GM21528 (cell line): ENCODE measurements around the gene ZFP36L2.
A peak's percentile ranks its signal among the peaks of the same experiment; 100 is the strongest.

Source experiments
- ATAC-seq: cut with Tn5 transposase; IDR thresholded peaks from one replicate; pipeline ENCODE4 v1.9.1; 2021; ENCODE audit warnings: mild to moderate bottlenecking, moderate library complexity; ENCODE audit not compliant: unreplicated experiment, low FRiP score

The ZFP36L2 gene

GRCh38 chr2:43226558-43226954 lies at the start of gene ZFP36L2:
ZFP36L2 (minus strand) TSS chr2:43226606; CDS start chr2:43226315, 291 bp downstream.
- ATAC-seq, result peak; percentile 51

GRCh38 chr2:43274721-43275120 lies 48.3 kb upstream of the ZFP36L2 start:
- no peak for ATAC-seq

- no peak for ATAC-seq
Measured at GRCh38 chr2:43274055-43274454, 47.6 kb upstream of the ZFP36L2 start.

- ATAC-seq, result no peak
Measured at GRCh38 chr2:43273529-43273928, 47.1 kb upstream of the ZFP36L2 start.

GRCh38 chr2:43270930-43271615 lies 44.7 kb upstream of the ZFP36L2 start:
- no peak for ATAC-seq

- ATAC-seq, result no peak
Measured at GRCh38 chr2:43270461-43270860, 44.1 kb upstream of the ZFP36L2 start.

- no peak for ATAC-seq
Measured at GRCh38 chr2:43269706-43270105, 43.3 kb upstream of the ZFP36L2 start.

- ATAC-seq, result no peak
Measured at GRCh38 chr2:43269074-43269572, 42.7 kb upstream of the ZFP36L2 start.

GRCh38 chr2:43268066-43268953 lies 41.9 kb upstream of the ZFP36L2 start:
- no peak for ATAC-seq

- no peak for ATAC-seq
Measured at GRCh38 chr2:43267381-43267780, 41.0 kb upstream of the ZFP36L2 start.

- no peak for ATAC-seq
Measured at GRCh38 chr2:43266711-43267111, 40.3 kb upstream of the ZFP36L2 start.

GRCh38 chr2:43265421-43265820 lies 39.0 kb upstream of the ZFP36L2 start:
- ATAC-seq, result no peak

- ATAC-seq, result no peak
Measured at GRCh38 chr2:43265001-43265400, 38.6 kb upstream of the ZFP36L2 start.

GRCh38 chr2:43262951-43263350 lies 36.5 kb upstream of the ZFP36L2 start:
- ATAC-seq, result no peak

- no peak for ATAC-seq
Measured at GRCh38 chr2:43262239-43262638, 35.8 kb upstream of the ZFP36L2 start.

GRCh38 chr2:43259512-43259911 lies 33.1 kb upstream of the ZFP36L2 start:
- no peak for ATAC-seq

GRCh38 chr2:43258547-43259156 lies 32.2 kb upstream of the ZFP36L2 start:
- no peak for ATAC-seq

- ATAC-seq, result no peak
Measured at GRCh38 chr2:43255296-43255910, 29.0 kb upstream of the ZFP36L2 start.

GRCh38 chr2:43254331-43254730 lies 27.9 kb upstream of the ZFP36L2 start:
- ATAC-seq, result no peak

- no peak for ATAC-seq
Measured at GRCh38 chr2:43251171-43251731, 24.8 kb upstream of the ZFP36L2 start.
